ENCODE results near the gene AKAP1. TPM values are rescaled to one million over a fixed set of nuclear protein-coding genes. Genes with fewer than 3 reads are reported as not detected.

AKAP1 gene, protein sequence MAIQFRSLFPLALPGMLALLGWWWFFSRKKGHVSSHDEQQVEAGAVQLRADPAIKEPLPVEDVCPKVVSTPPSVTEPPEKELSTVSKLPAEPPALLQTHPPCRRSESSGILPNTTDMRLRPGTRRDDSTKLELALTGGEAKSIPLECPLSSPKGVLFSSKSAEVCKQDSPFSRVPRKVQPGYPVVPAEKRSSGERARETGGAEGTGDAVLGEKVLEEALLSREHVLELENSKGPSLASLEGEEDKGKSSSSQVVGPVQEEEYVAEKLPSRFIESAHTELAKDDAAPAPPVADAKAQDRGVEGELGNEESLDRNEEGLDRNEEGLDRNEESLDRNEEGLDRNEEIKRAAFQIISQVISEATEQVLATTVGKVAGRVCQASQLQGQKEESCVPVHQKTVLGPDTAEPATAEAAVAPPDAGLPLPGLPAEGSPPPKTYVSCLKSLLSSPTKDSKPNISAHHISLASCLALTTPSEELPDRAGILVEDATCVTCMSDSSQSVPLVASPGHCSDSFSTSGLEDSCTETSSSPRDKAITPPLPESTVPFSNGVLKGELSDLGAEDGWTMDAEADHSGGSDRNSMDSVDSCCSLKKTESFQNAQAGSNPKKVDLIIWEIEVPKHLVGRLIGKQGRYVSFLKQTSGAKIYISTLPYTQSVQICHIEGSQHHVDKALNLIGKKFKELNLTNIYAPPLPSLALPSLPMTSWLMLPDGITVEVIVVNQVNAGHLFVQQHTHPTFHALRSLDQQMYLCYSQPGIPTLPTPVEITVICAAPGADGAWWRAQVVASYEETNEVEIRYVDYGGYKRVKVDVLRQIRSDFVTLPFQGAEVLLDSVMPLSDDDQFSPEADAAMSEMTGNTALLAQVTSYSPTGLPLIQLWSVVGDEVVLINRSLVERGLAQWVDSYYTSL
- total RNA-seq = 24.4 and 24.5 TPM in 2 replicates

DNA sequence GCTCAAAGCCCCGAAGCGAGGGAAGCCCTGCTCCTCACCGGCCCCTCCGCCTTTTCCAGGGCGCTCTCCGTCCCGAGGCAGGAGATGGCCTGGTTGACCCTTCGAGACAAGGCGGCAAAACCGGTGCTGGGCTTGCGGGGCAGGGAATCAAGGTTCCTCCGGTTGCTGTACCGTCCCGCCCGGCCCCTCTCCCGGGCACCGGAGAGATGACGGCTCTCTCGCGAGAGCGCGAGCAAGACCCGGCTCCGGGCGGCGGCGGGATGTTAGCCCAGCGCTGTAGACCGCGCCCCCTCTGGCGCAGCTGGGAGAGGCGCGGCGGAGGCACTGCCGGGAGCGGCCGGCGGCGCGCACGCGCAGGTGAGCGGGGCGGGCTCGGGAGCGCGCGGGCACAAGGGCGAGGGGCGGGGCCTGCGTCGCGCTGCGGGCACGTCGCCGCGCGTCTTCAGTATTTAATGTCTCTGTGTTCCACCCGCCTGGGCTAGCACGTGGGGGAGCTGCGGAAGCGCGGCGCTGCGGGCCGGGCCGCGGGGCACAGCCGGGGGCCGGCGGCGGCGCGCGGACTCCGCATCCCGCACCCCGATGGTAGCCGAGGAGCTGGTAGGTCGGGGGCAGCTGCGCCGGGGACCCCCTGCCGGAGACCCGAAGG lies at the start of gene AKAP1:
TSS of gene AKAP1 (plus strand) at position 445 of the 646 bp plus-strand sequence. CDS start 20,219 bp downstream, outside the sequence.

Other genes starting within 250 kb of the AKAP1 start
- 26.9 and 35.9 TPM in 2 replicates for gene TRIM25, start 171.2 kb upstream of the AKAP1 start, total RNA-seq
- gene COIL, start 124.2 kb upstream of the AKAP1 start, total RNA-seq = 6.7 and 8.3 TPM in 2 replicates
- 18.4 and 28.3 TPM in 2 replicates for gene SCPEP1, start 107.1 kb upstream of the AKAP1 start, total RNA-seq
- 18.6 and 31.9 TPM in 2 replicates for gene MSI2, start 171.3 kb downstream of the AKAP1 start, total RNA-seq